Lower leg skin (tissue), 3 donors: Measurements from ENCODE around the gene DRC3.

Experiments
- POLR2A ChIP-seq, 2 donors: fragments of 450-650 bp; IDR thresholded peaks; one replicate each; pipeline ENCODE4 v1.6.1; 2016 to 2017; ENCODE audit warnings: antibody characterized with exemption in 2 of 2, mild to moderate bottlenecking in 1 of 2, moderate library complexity in 1 of 2
- TF ChIP-seq, protein P1 (sequence below), 3 donors: fragments of 450-650 bp; IDR thresholded peaks; one replicate each; pipeline ENCODE4 v1.5.1; 2016; ENCODE audit warnings: antibody characterized with exemption in 3 of 3, mild to moderate bottlenecking in 3 of 3, moderate library complexity in 2 of 3

- TF ChIP-seq, protein P1, sequence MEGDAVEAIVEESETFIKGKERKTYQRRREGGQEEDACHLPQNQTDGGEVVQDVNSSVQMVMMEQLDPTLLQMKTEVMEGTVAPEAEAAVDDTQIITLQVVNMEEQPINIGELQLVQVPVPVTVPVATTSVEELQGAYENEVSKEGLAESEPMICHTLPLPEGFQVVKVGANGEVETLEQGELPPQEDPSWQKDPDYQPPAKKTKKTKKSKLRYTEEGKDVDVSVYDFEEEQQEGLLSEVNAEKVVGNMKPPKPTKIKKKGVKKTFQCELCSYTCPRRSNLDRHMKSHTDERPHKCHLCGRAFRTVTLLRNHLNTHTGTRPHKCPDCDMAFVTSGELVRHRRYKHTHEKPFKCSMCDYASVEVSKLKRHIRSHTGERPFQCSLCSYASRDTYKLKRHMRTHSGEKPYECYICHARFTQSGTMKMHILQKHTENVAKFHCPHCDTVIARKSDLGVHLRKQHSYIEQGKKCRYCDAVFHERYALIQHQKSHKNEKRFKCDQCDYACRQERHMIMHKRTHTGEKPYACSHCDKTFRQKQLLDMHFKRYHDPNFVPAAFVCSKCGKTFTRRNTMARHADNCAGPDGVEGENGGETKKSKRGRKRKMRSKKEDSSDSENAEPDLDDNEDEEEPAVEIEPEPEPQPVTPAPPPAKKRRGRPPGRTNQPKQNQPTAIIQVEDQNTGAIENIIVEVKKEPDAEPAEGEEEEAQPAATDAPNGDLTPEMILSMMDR (IDR thresholded peaks at IDR 0.05) = no peak
- TF ChIP-seq POLR2A (IDR thresholded peaks at IDR 0.05) = no peak
Measured at GRCh38 chr17:17928398-17929287, 44.0 kb upstream of the DRC3 start.
